Smooth muscle cell (in vitro differentiated cells): ENCODE measurements around the gene TUBGCP3. TPM values are rescaled to one million over a fixed set of nuclear protein-coding genes. Genes with fewer than 3 reads are reported as not detected.

ENCODE experiments used
- DNase-seq: peaks from one replicate; lab custom pipeline; 2025; ENCODE audit not compliant: unreplicated experiment; lab: John Stamatoyannopoulos, UW
- H2AFZ ChIP-seq: fragments of 200-600 bp; sonication (generic); 2 replicates; pipeline ENCODE4 v1.6.0; 2016; ENCODE audit warnings: antibody characterized with exemption, low read depth, mild to moderate bottlenecking
- H3F3A ChIP-seq: fragments of 200-600 bp; sonication (generic); 2 replicates; pipeline ENCODE4 v1.6.0; 2017; ENCODE audit warnings: antibody characterized with exemption, low read depth
- H3K27ac ChIP-seq: fragments of 200-600 bp; sonication (generic); 2 replicates; pipeline ENCODE4 v1.5.1; 2016; ENCODE audit warnings: low read depth, mild to moderate bottlenecking
- H3K27me3 ChIP-seq: fragments of 200-600 bp; sonication (generic); 2 replicates; pipeline ENCODE4 v1.6.1; 2016; ENCODE audit warnings: low read depth, mild to moderate bottlenecking
- H3K36me3 ChIP-seq: fragments of 200-600 bp; sonication (generic); 2 replicates; pipeline ENCODE4 v1.5.1; 2016; ENCODE audit warnings: low read depth
- H3K4me1 ChIP-seq: fragments of 200-600 bp; sonication (generic); 2 replicates; pipeline ENCODE4 v1.5.1; 2016; ENCODE audit warnings: low read depth
- H3K4me2 ChIP-seq: fragments of 200-600 bp; sonication (generic); 2 replicates; pipeline ENCODE4 v1.6.0; 2016; ENCODE audit warnings: mild to moderate bottlenecking
- H3K4me3 ChIP-seq: fragments of 200-600 bp; sonication (generic); 2 replicates; pipeline ENCODE4 v1.5.1; 2016; ENCODE audit warnings: mild to moderate bottlenecking
- H3K79me2 ChIP-seq: fragments of 200-600 bp; sonication (generic); 2 replicates; pipeline ENCODE4 v1.6.0; 2016; ENCODE audit warnings: low read depth, mild to moderate bottlenecking
- H3K9ac ChIP-seq: fragments of 200-600 bp; sonication (generic); 2 replicates; pipeline ENCODE4 v1.6.0; 2016; ENCODE audit warnings: low read depth
- H3K9me3 ChIP-seq: fragments of 200-600 bp; sonication (generic); replicated peaks from 2 replicates; pipeline ENCODE4 v1.5.1; 2016; ENCODE audit warnings: low read depth
- H4K20me1 ChIP-seq: fragments of 200-600 bp; sonication (generic); 2 replicates; pipeline ENCODE4 v1.6.0; 2016; ENCODE audit warnings: low read depth
- WGBS: methylation state at CpG from one replicate; pipeline ENCODE4 v1.1.7; 2016; ENCODE audit warnings: low lambda C conversion rate; 5-methylcytosine and 5-hydroxymethylcytosine counted together
- polyA plus RNA-seq: library from polyadenylated mRNA; unstranded; fragments of >200 nt; fragmentation: Nextera tagmentation; extraction: Ambion mirVana; gene quantifications from 2 replicates; pipeline ENCODE4 v1.2.1, GENCODE V29; 2016
- total RNA-seq: library from RNA; depleted of rRNA; stranded (reverse); fragments of >200 nt; gene quantifications from 2 replicates; pipeline ENCODE4 v1.2.3, GENCODE V29; 2014
- TF ChIP-seq, protein P1 (sequence below): fragments of 200-600 bp; sonication (generic); IDR thresholded peaks from 2 replicates; pipeline ENCODE4 v1.5.1; 2017; ENCODE audit warnings: borderline replicate concordance, mild to moderate bottlenecking, antibody characterized with exemption; ENCODE audit not compliant: insufficient read depth, poor library complexity, severe bottlenecking

Gene TUBGCP3
- total and polyA plus RNA-seq, 2 experiments from 2014 or later, result 9.4 to 12.4 TPM

GRCh38 chr13:112580211-112580610 lies 7.7 kb downstream of the TUBGCP3 start:
- Histone ChIP-seq H3K4me2 (no peak overlapping the region), H4K20me1 (peaks cover 23% of the 10 kb centered on the region), H3K27ac (no peak overlapping the region), H3K4me3 (no peak overlapping the region), H3K27me3 (no peaks in the 10 kb centered on the region), H2AFZ (no peak overlapping the region), H3K79me2 (peaks cover 89% of the 10 kb centered on the region), H3K36me3 (no peaks in the 10 kb centered on the region), H3F3A (no peaks in the 10 kb centered on the region), H3K4me1 (no peaks in the 10 kb centered on the region), H3K9me3 (no peaks in the 10 kb centered on the region), H3K9ac (no peak overlapping the region)
- WGBS, result 98% methylated on average over 2 of the region's 2 CpGs
- no peak for DNase-seq
- TF ChIP-seq, protein P1, sequence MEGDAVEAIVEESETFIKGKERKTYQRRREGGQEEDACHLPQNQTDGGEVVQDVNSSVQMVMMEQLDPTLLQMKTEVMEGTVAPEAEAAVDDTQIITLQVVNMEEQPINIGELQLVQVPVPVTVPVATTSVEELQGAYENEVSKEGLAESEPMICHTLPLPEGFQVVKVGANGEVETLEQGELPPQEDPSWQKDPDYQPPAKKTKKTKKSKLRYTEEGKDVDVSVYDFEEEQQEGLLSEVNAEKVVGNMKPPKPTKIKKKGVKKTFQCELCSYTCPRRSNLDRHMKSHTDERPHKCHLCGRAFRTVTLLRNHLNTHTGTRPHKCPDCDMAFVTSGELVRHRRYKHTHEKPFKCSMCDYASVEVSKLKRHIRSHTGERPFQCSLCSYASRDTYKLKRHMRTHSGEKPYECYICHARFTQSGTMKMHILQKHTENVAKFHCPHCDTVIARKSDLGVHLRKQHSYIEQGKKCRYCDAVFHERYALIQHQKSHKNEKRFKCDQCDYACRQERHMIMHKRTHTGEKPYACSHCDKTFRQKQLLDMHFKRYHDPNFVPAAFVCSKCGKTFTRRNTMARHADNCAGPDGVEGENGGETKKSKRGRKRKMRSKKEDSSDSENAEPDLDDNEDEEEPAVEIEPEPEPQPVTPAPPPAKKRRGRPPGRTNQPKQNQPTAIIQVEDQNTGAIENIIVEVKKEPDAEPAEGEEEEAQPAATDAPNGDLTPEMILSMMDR, result no peak

DNA sequence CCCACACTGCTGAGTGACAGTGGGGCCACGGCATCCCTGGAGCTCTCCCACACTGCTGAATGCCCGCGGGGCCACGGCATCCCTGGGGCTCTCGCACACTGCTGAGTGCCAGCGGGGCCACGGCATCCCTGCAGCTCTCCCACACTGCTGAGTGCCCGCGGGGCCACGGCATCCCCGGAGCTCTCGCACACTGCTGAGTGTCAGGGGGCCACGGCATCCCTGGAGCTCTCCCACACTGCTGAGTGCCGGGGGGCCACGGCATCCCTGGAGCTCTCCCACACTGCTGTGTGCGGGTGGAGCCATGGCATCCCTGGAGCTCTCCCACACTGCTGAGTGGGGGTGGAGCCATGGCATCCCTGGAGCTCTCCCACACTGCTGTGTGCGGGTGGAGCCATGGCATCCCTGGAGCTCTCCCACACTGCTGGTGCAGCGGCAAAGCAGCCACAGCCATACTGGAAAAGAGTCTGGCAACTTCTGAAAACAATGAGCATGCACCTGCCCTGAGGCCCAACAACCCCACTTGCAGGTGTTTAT lies 8.6 kb downstream of the TUBGCP3 start:
- no peaks in the 10 kb centered on the region for H3K27me3 ChIP-seq
- H3K79me2 ChIP-seq, result peaks cover 82% of the 10 kb centered on the region
- no peak overlapping the region for H3K27ac ChIP-seq
- H3K4me1 ChIP-seq, result no peaks in the 10 kb centered on the region
- no peaks in the 10 kb centered on the region for H3K9me3 ChIP-seq
- TF ChIP-seq, protein P1, result no peak
- H3K4me3 ChIP-seq, result no peak overlapping the region
- no peaks in the 10 kb centered on the region for H3K36me3 ChIP-seq
- H3K9ac ChIP-seq, result no peak overlapping the region
- no peak overlapping the region for H3K4me2 ChIP-seq
- no peak overlapping the region for H2AFZ ChIP-seq
- 97% methylated on average over 18 of the region's 18 CpGs for WGBS
- H4K20me1 ChIP-seq, result peaks cover 30% of the 10 kb centered on the region
- H3F3A ChIP-seq, result no peaks in the 10 kb centered on the region
- DNase-seq, result no peak

- DNase-seq, result no peak
- H3K4me1 ChIP-seq, result no peaks in the 10 kb centered on the region
- no peak overlapping the region for H3K9ac ChIP-seq
- H3K36me3 ChIP-seq, result no peaks in the 10 kb centered on the region
- H3K4me3 ChIP-seq, result no peak overlapping the region
- H4K20me1 ChIP-seq, result peaks cover 49% of the 10 kb centered on the region
- no peaks in the 10 kb centered on the region for H3F3A ChIP-seq
- H3K79me2 ChIP-seq, result peaks cover 79% of the 10 kb centered on the region
- H3K4me2 ChIP-seq, result no peak overlapping the region
- no peaks in the 10 kb centered on the region for H3K9me3 ChIP-seq
- H2AFZ ChIP-seq, result no peak overlapping the region
- no peak overlapping the region for H3K27ac ChIP-seq
- no peaks in the 10 kb centered on the region for H3K27me3 ChIP-seq
- TF ChIP-seq, protein P1, result no peak
Observed at GRCh38 chr13:112576768-112577167, 11.2 kb downstream of the TUBGCP3 start.

DNA sequence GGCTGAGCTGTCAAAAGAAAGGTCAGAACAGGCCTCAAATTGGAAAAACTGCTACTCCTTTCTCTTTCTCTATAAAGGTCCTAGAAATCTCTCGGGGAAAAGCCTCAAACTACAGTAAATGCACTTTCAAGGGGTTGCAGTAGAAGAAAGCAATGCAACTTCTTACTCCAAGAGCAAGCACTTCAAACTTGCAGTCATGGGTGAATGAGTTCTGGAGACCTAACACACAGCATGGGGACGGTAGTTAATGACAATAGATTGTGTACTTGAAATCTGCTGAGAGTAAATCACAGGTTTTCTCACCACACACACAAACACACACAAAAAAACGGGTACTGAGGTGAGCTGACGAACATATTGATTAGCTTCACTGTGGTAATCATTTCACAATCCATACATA lies 11.8 kb downstream of the TUBGCP3 start:
- peaks cover 75% of the 10 kb centered on the region for H3K79me2 ChIP-seq
- H3K27ac ChIP-seq, result no peak overlapping the region
- H3K4me3 ChIP-seq, result no peak overlapping the region
- H3K36me3 ChIP-seq, result no peaks in the 10 kb centered on the region
- WGBS, result 91% methylated on average over 4 of the region's 4 CpGs
- no peak for DNase-seq
- peaks cover 51% of the 10 kb centered on the region for H4K20me1 ChIP-seq
- H3K4me1 ChIP-seq, result no peaks in the 10 kb centered on the region
- no peak overlapping the region for H2AFZ ChIP-seq
- no peak overlapping the region for H3K4me2 ChIP-seq
- no peaks in the 10 kb centered on the region for H3K27me3 ChIP-seq
- no peak overlapping the region for H3K9ac ChIP-seq
- H3F3A ChIP-seq, result no peaks in the 10 kb centered on the region
- TF ChIP-seq, protein P1, result no peak
- H3K9me3 ChIP-seq, result no peaks in the 10 kb centered on the region
